ENCODE measurements around the gene PCSK5. TPM values are rescaled to one million over a fixed set of nuclear protein-coding genes. Genes with fewer than 3 reads are reported as not detected.
"Not testable (repeated sequence)": the region's sequence is repeated elsewhere in the genome, so short reads cannot be mapped to it uniquely, and the experiment has no call there.

PCSK5 gene
- total RNA-seq, 4 donors from 2014 or later: 22.0 to 37.4 (median 27.8) TPM

DNA sequence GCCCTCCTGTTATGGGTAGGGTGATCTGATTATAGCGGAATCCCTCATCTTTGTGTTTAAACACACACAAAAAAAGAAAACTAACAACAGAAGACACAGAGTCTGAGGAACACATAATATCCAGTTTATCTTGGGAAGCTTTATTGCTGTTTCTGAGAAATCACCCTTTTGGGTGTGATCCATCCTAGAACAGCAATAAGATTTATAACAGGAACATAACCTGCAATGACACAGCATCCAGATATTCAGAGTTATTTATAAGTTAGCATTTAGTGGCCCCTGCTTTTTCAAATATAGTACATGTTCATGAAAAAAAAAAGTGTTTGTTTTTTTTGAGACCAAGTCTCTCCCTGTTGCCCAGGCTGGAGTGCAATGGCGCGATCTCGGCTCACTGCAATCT, 423.8 kb downstream of the PCSK5 start:
- Histone ChIP-seq H3K27ac (replicated peaks in 1 of 4) (no peak overlapping the region), H3K4me1 (no peaks in the 10 kb centered on the region), H3K9me3 (no peaks in the 10 kb centered on the region), H3K4me3 (no peak overlapping the region), H3K27me3 (no peaks in the 10 kb centered on the region), H3K36me3 (no peaks in the 10 kb centered on the region)
- no peak for DNase-seq (ENCODE audit: extremely low spot score)
- 96% methylated on average over 4 of the region's 4 CpGs for WGBS
- intact Hi-C loops (cut with DNase I): no loop called here
- no peak for TF ChIP-seq EP300 (IDR thresholded peaks at IDR 0.05)
- TF ChIP-seq, protein P1, sequence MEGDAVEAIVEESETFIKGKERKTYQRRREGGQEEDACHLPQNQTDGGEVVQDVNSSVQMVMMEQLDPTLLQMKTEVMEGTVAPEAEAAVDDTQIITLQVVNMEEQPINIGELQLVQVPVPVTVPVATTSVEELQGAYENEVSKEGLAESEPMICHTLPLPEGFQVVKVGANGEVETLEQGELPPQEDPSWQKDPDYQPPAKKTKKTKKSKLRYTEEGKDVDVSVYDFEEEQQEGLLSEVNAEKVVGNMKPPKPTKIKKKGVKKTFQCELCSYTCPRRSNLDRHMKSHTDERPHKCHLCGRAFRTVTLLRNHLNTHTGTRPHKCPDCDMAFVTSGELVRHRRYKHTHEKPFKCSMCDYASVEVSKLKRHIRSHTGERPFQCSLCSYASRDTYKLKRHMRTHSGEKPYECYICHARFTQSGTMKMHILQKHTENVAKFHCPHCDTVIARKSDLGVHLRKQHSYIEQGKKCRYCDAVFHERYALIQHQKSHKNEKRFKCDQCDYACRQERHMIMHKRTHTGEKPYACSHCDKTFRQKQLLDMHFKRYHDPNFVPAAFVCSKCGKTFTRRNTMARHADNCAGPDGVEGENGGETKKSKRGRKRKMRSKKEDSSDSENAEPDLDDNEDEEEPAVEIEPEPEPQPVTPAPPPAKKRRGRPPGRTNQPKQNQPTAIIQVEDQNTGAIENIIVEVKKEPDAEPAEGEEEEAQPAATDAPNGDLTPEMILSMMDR (IDR thresholded peaks at IDR 0.05): no peak
- no peak for TF ChIP-seq POLR2AphosphoS5 (IDR thresholded peaks at IDR 0.05)
- TF ChIP-seq POLR2A (IDR thresholded peaks at IDR 0.05; ENCODE audit: low read depth): no peak

DNA sequence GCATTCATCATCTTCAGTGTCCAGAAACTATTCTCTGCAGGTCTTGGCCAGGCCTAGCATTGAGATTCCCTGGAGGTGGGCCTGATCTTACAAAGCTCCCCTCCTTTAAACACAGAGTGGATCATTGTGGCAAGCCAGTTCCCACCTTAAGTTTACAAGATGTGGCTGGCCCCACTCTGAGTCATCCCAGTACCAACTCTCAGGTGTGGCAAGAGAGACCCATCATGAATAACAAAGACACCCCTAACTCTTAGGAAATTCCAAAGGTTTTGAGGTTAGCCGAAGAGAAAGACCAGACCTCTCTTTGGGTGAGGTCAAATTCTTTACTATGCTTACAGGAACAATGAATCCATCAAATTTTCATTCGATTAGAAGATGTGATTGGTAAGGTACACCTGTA, 425.6 kb downstream of the PCSK5 start:
- H3K4me3 ChIP-seq: no peak overlapping the region
- intact Hi-C loops (cut with DNase I): no loop called here
- H3K9me3 ChIP-seq: no peaks in the 10 kb centered on the region
- H3K4me1 ChIP-seq: no peaks in the 10 kb centered on the region
- TF ChIP-seq POLR2AphosphoS5 (IDR thresholded peaks at IDR 0.05): no peak
- TF ChIP-seq, protein P1 (IDR thresholded peaks at IDR 0.05): no peak
- no peak for TF ChIP-seq EP300 (IDR thresholded peaks at IDR 0.05)
- TF ChIP-seq POLR2A (IDR thresholded peaks at IDR 0.05; ENCODE audit: low read depth): no peak
- no peak for DNase-seq (ENCODE audit: extremely low spot score)
- H3K27me3 ChIP-seq: no peaks in the 10 kb centered on the region
- H3K36me3 ChIP-seq: no peaks in the 10 kb centered on the region
- H3K27ac ChIP-seq (replicated peaks in 1 of 4): no peak overlapping the region
- 83% methylated on average over 2 of the region's 2 CpGs for WGBS

DNA sequence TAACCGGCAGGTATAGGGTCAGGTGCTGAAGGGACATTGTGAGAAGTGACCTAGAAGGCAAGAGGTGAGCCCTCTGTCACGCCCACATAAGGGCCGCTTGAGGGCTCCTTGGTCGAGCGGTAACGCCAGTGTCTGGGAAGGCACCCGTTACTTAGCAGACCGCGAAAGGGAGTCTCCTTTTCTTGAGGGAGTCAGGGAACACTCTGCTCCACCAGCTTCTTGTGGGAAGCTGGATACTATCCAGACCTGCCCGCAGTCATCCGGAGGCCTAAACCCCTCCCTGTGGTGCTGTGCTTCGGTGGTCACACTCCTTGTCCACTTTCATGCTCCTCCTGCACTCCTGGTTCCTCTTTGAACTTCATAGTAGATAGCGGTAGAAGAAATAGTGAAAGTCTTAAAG, 429.0 kb downstream of the PCSK5 start:
- H3K4me1 ChIP-seq; H3K4me3 ChIP-seq; H3K27ac ChIP-seq (replicated peaks in 1 of 4); H3K36me3 ChIP-seq; DNase-seq (ENCODE audit: extremely low spot score); H3K27me3 ChIP-seq; H3K9me3 ChIP-seq; intact Hi-C loops (cut with DNase I): not testable (repeated sequence)
- 93% methylated on average over 5 of the region's 13 CpGs for WGBS

DNA sequence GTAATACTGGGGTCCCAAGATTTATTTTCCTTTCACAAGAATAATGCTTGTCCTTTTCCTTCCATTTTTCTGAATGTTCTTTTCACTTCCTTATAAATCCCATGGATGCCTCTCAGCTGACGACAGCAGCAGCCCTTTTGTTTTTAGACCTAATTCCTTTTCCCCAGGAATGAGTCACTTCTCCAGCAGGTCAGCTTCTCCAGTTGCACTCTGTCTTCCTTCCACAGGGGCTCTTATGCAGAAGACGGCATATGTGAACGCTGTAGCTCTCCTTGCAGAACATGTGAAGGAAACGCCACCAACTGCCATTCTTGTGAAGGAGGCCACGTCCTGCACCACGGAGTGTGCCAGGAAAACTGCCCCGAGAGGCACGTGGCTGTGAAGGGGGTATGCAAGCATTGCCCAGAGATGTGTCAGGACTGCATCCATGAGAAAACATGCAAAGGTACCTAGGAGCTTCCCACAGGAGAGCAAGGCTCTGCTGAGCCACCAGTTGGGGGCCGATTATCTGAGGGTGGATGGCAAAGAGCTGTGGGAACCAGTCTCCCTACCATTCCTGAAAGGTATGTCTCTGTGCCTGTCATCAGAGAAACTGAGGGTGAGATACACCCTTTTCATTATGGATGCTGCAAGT, 430.8 kb downstream of the PCSK5 start:
- Histone ChIP-seq H3K9me3 (no peaks in the 10 kb centered on the region), H3K27ac (replicated peaks in 1 of 4) (no peak overlapping the region), H3K4me1 (no peaks in the 10 kb centered on the region), H3K27me3 (no peaks in the 10 kb centered on the region), H3K4me3 (no peak overlapping the region), H3K36me3 (no peaks in the 10 kb centered on the region)
- 68% methylated on average over 8 of the region's 9 CpGs for WGBS
- no peak for DNase-seq (ENCODE audit: extremely low spot score)
- no peak for TF ChIP-seq EP300 (IDR thresholded peaks at IDR 0.05)
- no peak for TF ChIP-seq POLR2A (IDR thresholded peaks at IDR 0.05; ENCODE audit: low read depth)
- TF ChIP-seq, protein P1 (IDR thresholded peaks at IDR 0.05): no peak
- no peak for TF ChIP-seq POLR2AphosphoS5 (IDR thresholded peaks at IDR 0.05)
- intact Hi-C loops (cut with DNase I): no loop called here

DNA sequence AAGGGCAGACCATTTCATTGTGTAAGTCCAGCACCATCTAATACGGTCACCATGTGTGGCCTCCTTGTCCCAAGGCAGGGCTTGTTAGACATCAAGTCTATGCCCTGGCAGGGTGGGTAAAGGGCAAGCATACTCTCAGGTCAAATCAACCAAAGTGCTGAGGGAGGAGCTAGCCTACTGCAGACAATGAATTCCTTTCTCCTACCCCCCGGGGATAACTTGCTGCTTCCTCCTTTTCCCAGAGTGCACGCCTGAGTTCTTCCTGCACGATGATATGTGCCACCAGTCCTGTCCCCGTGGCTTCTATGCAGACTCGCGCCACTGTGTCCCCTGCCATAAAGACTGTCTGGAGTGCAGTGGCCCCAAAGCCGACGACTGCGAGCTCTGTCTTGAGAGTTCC, 432.3 kb downstream of the PCSK5 start:
- Histone ChIP-seq H3K9me3 (no peaks in the 10 kb centered on the region), H3K4me3 (no peak overlapping the region), H3K36me3 (no peaks in the 10 kb centered on the region), H3K27me3 (no peaks in the 10 kb centered on the region), H3K27ac (replicated peaks in 1 of 4) (no peak overlapping the region), H3K4me1 (no peaks in the 10 kb centered on the region)
- intact Hi-C loops (cut with DNase I): no loop called here
- no peak for DNase-seq (ENCODE audit: extremely low spot score)
- WGBS: 63% methylated on average over 10 of the region's 10 CpGs
- TF ChIP-seq POLR2A (IDR thresholded peaks at IDR 0.05; ENCODE audit: low read depth): no peak
- TF ChIP-seq, protein P1 (IDR thresholded peaks at IDR 0.05): no peak
- TF ChIP-seq POLR2AphosphoS5 (IDR thresholded peaks at IDR 0.05): no peak
- no peak for TF ChIP-seq EP300 (IDR thresholded peaks at IDR 0.05)
